RKO (cell line): Measurements from ENCODE around the gene ITGB5.
A peak's percentile ranks its signal among the peaks of the same experiment; 100 is the strongest.
"Not testable (repeated sequence)": the region's sequence is repeated elsewhere in the genome, so short reads cannot be mapped to it uniquely, and the experiment has no call there.

ENCODE experiments used
- DNase-seq: peaks from one replicate; pipeline ENCODE4 v3.0.0-alpha.2; 2016; ENCODE audit warnings: low spot score

ITGB5 gene

GRCh38 chr3:124812291-124813265 is 74.6 kb downstream of the ITGB5 start:
- DNase-seq: peak; percentile 35

- no peak for DNase-seq
Observed at GRCh38 chr3:124811436-124811835, 75.7 kb downstream of the ITGB5 start.

GRCh38 chr3:124810970-124811369 is 76.2 kb downstream of the ITGB5 start:
- no peak for DNase-seq

- no peak for DNase-seq
Observed at GRCh38 chr3:124809039-124809438, 78.1 kb downstream of the ITGB5 start.

GRCh38 chr3:124805671-124806070 is 81.5 kb downstream of the ITGB5 start:
- DNase-seq: no peak

- DNase-seq: no peak
Observed at GRCh38 chr3:124804875-124805274, 82.3 kb downstream of the ITGB5 start.

- no peak for DNase-seq
Observed at GRCh38 chr3:124802702-124803101, 84.5 kb downstream of the ITGB5 start.

GRCh38 chr3:124802061-124802698 is 85.0 kb downstream of the ITGB5 start:
- no peak for DNase-seq

GRCh38 chr3:124800511-124801258 is 86.5 kb downstream of the ITGB5 start:
- no peak for DNase-seq

- DNase-seq: no peak
Observed at GRCh38 chr3:124800076-124800475, 87.1 kb downstream of the ITGB5 start.

GRCh38 chr3:124799676-124800075 is 87.5 kb downstream of the ITGB5 start:
- no peak for DNase-seq

- no peak for DNase-seq
Observed at GRCh38 chr3:124797426-124797945, 89.7 kb downstream of the ITGB5 start.

- DNase-seq: no peak
Observed at GRCh38 chr3:124796477-124796876, 90.7 kb downstream of the ITGB5 start.

- DNase-seq: no peak
Observed at GRCh38 chr3:124793054-124793739, 94.0 kb downstream of the ITGB5 start.

- DNase-seq: no peak
Observed at GRCh38 chr3:124792341-124793040, 94.7 kb downstream of the ITGB5 start.

- DNase-seq: no peak
Observed at GRCh38 chr3:124791639-124792151, 95.5 kb downstream of the ITGB5 start.

- DNase-seq: no peak
Observed at GRCh38 chr3:124791142-124791541, 96.0 kb downstream of the ITGB5 start.

- DNase-seq: not testable (repeated sequence)
Observed at GRCh38 chr3:124789103-124789502, 98.1 kb downstream of the ITGB5 start.

- DNase-seq: no peak
Observed at GRCh38 chr3:124788254-124788745, 98.9 kb downstream of the ITGB5 start.

- no peak for DNase-seq
Observed at GRCh38 chr3:124787476-124788195, 99.5 kb downstream of the ITGB5 start.
